Stomach (tissue), 4 donors: Measurements from ENCODE around the gene RFFL.
"Not testable (repeated sequence)": the region's sequence is repeated elsewhere in the genome, so short reads cannot be mapped to it uniquely, and the experiment has no call there.

Source experiments
- POLR2A ChIP-seq, 4 donors: fragments of 450-650 bp; IDR thresholded peaks; one replicate each; pipeline ENCODE4 v1.6.1; 2016; ENCODE audit warnings: antibody characterized with exemption in 4 of 4, control low read depth in 2 of 4, mild to moderate bottlenecking in 1 of 4, moderate library complexity in 1 of 4
- TF ChIP-seq, protein P1 (sequence below), 7 experiments: fragments of 450-650 bp in 4 of 7; fragments of 200-600 bp in 3 of 7; sonication (generic) in 3 of 7; IDR thresholded peaks; one replicate each; pipeline ENCODE4 v1.5.1; 2016 to 2019; ENCODE audit warnings: antibody characterized with exemption in 7 of 7, control low read depth in 2 of 7, mild to moderate bottlenecking in 1 of 7

DNA sequence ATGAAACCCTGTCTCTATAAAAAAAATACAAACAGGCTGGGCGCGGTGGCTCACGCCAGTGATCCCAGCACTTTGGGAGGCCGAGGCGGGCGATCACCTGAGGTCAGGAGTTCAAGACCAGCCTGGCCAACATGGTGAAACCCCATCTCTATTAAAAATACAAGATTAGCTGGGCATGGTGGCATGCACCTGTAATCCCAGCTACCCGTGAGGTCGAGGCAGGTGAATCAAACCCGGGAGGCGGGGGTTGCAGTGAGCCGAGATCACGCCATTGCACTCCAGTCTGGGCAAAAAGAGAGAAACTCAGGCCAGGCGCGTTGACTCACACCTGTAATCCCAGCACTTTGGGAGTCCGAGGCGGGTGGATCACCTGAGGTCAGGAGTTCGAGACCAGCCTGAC, 47.3 kb upstream of the RFFL start:
- TF ChIP-seq, protein P1, sequence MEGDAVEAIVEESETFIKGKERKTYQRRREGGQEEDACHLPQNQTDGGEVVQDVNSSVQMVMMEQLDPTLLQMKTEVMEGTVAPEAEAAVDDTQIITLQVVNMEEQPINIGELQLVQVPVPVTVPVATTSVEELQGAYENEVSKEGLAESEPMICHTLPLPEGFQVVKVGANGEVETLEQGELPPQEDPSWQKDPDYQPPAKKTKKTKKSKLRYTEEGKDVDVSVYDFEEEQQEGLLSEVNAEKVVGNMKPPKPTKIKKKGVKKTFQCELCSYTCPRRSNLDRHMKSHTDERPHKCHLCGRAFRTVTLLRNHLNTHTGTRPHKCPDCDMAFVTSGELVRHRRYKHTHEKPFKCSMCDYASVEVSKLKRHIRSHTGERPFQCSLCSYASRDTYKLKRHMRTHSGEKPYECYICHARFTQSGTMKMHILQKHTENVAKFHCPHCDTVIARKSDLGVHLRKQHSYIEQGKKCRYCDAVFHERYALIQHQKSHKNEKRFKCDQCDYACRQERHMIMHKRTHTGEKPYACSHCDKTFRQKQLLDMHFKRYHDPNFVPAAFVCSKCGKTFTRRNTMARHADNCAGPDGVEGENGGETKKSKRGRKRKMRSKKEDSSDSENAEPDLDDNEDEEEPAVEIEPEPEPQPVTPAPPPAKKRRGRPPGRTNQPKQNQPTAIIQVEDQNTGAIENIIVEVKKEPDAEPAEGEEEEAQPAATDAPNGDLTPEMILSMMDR (IDR thresholded peaks at IDR 0.05): not testable (repeated sequence)
- TF ChIP-seq POLR2A (IDR thresholded peaks at IDR 0.05): not testable (repeated sequence)
